HG03439 (cell line): Measurements from ENCODE around the gene RELL1.

Experiments
- ATAC-seq: cut with Tn5 transposase; IDR thresholded peaks from one replicate; pipeline ENCODE4 v1.9.1; 2021; ENCODE audit warnings: mild to moderate bottlenecking, moderate library complexity; ENCODE audit not compliant: unreplicated experiment

Gene RELL1

GRCh38 chr4:37686373-37687193, at the start of gene RELL1:
RELL1 (minus strand) TSS chr4:37686376; CDS start chr4:37686287, 89 bp downstream.
- peak; percentile 85 for ATAC-seq

DNA sequence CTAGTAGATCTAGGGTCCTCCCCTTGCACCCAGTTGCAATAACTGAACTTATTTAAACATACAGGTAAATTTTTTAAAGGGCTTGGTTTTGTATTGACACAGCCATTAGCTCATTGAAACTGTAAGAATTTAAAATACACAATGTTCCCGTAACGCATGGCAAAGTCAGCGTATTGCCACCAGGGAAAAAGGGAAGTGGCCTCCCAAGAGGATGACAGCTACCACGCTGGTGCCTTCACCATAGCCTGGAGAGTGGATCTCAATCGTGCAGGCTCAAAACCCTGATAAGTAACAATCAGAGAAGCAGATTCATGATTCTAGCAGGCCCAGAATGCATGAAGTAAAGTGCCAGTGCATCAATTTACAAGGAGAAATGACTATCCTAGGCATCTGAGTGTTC, 49.4 kb upstream of the RELL1 start:
- no peak for ATAC-seq

DNA sequence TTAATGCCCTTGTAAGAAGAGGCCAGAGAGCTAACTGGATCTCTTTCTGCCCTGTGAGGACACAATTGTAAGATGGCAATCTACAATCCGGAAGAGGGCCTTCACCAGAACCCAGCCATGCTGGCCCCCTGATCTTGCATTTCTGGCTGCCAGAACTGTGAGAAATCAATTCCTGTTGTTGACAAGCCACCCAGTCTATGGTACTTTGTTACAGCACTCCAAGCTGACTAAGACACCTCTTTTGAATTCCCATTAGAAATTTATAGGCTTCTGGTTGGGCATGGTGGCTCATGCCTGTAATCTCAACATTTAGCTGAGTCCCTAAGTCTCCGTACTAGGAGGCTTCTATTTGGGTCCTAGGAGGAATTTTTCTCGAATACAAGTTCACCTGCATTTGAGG, 48.8 kb upstream of the RELL1 start:
- no peak for ATAC-seq

- ATAC-seq, result no peak
Observed at GRCh38 chr4:37733240-37733867, 47.2 kb upstream of the RELL1 start.

- ATAC-seq, result peak; percentile 83
Observed at GRCh38 chr4:37732526-37733186, 46.5 kb upstream of the RELL1 start.

- ATAC-seq, result no peak
Observed at GRCh38 chr4:37729649-37730004, 43.5 kb upstream of the RELL1 start.

DNA sequence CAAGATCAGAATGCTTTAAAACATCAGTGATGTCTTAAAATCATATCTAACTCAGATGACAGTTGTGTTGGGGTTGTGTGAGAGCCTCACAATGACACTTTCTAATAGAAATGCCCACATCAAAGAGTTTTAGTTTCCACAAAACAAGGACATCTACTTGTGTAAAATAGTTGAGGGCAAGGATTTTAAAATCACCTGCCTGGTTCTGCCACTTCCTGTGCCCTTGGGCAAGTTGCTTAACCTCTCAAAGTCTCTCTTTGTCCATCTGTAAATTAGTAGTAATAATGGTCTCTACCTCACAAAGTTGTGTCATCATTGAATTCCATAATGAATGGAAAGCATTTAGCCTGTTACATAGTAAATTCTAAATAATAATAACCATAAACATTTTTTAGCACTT, 41.9 kb upstream of the RELL1 start:
- ATAC-seq, result no peak

GRCh38 chr4:37727635-37728034, 41.5 kb upstream of the RELL1 start:
- no peak for ATAC-seq

DNA sequence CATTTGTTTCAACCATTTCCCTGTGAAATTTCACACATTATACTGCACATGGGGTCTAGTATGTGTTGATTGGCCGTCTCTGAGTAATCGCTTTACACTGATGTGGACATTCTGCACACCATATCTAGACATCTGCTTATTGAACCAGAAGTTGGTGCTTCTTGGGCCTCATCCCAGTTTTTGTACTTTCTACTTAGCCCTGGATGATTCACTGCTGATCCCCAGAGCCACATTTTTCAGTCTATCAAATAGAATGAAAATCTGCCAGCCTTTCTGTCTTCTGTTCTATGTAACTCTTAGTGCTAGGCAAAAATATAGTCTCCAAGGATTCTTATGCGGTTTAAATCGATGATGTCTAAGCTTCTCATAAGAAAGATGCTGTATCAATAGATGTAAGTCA, 40.5 kb upstream of the RELL1 start:
- ATAC-seq, result no peak

DNA sequence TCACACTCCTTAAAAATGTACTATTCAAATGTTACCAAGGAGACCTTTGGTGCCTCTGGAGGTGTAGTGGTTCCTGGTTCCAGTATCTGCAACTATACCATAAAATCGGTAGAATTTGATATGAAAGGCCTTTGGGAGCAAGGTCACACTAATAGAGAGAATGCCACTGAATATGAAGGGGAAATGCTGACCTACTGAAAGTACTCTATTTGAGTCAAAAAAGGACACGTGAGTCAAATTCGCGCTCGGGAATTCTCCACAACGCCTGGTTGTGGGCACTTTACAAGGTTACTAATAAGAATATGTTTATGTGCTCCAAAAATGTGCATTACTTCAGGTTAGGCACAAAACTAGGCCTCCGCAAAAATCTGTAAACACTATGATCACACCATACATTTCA, 39.5 kb upstream of the RELL1 start:
- ATAC-seq, result peak; percentile 70

GRCh38 chr4:37723067-37723466, 36.9 kb upstream of the RELL1 start:
- ATAC-seq, result no peak

DNA sequence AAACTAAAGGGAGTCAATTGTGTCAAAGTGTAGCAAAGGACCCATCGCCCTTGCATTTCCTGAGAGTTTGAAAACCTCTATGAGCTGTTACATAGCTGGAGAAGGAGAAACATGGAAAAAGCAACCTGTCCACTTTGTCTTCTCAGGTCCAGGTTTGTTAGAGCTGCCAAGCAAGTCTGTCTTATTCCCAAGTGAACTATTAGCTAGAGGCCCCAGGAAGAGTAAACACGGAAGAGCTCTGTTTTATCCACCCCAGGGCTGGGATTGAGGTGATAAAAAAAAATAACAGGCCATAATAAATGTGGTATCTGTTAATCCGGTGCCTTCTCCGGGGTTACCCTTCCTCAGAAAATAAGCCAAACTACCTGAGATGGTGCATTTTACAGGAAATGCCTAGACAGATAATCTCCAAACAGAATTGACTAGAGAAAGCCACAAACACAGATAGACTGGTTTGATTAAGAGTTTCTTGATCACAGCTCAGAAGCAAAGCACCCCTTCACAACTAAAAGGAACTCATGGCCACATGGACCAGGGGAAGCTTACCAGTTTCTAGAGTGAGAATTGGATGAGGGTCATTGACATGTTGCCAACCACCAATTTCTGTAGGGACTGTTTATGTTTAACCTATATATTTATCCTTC, 35.9 kb upstream of the RELL1 start:
- no peak for ATAC-seq

DNA sequence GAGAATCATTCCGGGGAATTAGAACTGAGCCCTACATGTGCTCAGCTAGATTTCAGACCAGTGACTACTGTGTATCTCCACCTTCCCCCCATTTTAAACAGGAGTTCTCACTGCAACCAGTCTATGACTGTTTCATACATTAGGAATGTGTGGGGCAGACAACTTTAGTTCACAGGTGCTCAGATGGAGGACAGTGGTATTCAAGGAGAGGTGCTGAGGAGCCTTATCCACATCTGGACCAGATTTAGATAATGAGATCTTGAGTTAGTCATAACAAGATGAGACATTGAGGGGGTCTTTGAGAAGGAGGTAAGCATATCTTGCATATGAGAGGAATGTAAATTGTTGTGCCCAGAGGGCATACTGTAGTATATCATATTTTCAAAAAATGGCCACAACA, 32.8 kb upstream of the RELL1 start:
- ATAC-seq, result no peak

DNA sequence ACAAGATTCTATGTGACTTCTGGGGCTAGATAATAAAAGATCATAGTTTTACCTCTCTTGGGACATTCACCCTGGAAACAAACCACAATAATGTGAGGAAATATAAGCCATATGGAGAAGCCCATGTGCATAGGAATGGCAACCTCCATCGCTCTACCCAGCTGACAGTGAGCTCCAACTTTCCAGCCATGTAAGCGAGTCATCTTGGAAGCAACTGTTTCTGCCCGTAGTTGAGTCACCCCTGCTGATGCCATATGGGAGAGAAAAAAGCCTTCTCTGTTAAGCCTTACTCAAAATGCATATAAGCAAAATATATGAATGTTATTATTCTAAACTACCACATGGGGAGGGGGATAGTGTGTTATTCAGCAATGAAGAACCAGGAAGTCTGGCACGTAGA, 31.4 kb upstream of the RELL1 start:
- no peak for ATAC-seq

DNA sequence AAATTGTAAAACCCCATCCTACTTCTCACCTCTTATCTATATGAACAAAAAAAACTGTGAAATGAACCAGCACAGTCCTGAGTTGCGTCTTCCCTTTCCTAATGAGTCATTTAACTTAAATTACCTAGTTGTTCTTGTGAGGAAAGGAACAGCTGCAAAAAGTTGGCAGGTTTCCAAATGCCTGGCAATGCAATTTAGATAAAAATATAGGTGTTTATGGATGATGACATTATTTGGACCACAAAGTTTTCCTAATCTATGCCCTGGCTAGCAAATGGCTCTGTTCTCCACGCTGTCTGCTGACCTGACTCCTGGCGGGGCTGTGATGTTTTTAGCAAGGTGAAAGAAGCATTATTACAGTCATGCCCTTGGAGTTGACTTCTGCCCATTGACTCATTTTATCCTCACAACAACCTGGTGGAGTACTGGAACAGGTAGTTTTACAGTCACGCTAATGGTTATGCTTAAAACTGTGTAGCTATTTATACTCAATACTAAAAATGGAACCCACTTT, 29.8 kb upstream of the RELL1 start:
- peak; percentile 89 for ATAC-seq

GRCh38 chr4:37710491-37710890, 24.3 kb upstream of the RELL1 start:
- no peak for ATAC-seq

- ATAC-seq, result no peak
Observed at GRCh38 chr4:37706032-37706431, 19.9 kb upstream of the RELL1 start.

DNA sequence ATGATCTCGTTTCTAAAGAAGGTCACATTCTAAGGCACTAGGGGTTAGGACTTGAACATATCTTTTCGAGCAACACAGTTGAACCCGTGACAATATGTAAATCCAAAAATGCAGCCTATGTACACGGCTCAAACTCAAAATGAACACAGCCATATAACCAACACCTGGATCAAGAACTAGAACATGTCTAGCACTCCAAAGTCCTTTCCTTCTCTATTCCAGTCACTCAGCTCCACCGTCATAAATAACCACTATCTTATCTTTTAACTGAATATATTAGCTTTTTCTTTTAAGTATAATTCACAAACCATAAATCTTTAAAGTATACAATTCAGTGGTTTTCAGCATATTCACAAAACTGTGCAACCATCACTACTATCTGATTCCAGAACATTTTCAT, 19.4 kb upstream of the RELL1 start:
- no peak for ATAC-seq

GRCh38 chr4:37699868-37700481, 13.8 kb upstream of the RELL1 start:
- no peak for ATAC-seq

GRCh38 chr4:37697566-37697965, 11.4 kb upstream of the RELL1 start:
- ATAC-seq, result no peak
